ENCODE results near the gene AHCTF1.

The AHCTF1 gene, protein sequence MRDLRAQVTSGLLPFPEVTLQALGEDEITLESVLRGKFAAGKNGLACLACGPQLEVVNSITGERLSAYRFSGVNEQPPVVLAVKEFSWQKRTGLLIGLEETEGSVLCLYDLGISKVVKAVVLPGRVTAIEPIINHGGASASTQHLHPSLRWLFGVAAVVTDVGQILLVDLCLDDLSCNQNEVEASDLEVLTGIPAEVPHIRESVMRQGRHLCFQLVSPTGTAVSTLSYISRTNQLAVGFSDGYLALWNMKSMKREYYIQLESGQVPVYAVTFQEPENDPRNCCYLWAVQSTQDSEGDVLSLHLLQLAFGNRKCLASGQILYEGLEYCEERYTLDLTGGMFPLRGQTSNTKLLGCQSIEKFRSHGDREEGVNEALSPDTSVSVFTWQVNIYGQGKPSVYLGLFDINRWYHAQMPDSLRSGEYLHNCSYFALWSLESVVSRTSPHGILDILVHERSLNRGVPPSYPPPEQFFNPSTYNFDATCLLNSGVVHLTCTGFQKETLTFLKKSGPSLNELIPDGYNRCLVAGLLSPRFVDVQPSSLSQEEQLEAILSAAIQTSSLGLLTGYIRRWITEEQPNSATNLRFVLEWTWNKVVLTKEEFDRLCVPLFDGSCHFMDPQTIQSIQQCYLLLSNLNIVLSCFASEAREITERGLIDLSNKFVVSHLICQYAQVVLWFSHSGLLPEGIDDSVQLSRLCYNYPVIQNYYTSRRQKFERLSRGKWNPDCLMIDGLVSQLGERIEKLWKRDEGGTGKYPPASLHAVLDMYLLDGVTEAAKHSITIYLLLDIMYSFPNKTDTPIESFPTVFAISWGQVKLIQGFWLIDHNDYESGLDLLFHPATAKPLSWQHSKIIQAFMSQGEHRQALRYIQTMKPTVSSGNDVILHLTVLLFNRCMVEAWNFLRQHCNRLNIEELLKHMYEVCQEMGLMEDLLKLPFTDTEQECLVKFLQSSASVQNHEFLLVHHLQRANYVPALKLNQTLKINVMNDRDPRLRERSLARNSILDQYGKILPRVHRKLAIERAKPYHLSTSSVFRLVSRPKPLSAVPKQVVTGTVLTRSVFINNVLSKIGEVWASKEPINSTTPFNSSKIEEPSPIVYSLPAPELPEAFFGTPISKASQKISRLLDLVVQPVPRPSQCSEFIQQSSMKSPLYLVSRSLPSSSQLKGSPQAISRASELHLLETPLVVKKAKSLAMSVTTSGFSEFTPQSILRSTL (N-terminal part only)

DNA sequence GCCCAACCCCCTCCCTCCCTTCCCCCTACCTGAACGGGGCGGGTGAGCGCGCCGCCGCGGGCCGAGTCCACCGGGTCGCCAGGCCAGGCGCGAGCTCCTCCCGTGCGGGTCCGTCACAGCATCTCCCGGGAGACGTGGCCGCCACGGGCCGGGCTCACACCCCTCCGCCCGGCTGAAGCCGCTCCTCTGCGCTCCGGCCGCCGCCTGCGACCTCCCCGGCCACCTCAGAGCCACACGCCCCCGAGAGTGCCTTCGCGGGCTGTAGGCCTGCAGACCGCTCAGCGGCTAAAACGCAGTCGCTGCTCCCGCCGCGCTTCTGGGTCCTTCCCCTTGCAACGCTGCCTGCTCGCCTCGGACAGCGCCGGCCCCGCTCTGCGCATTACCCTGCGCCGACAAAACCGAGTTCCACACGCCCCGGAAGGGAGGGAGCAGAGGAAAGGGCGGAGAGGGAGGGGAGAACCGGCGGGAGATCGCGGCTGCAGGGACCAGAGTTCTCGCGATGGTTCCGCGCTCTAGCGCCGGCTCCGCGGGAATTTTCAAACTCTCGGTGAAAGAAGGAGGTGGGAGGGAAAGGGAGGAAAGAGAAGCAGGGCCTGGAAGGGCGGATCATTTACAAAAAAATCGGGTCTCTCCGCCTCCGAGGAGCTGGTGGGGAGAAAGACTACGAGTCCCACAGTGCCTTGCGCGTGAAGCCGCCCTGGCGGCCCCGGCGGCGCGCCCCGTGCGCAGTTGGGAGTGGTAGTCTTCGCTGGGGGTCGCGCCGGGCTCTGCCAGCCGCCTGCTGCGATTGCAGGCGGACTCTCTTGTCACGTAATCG, at the start of gene AHCTF1:
TSS of gene AHCTF1 (minus strand) at position 400 of the 817 bp plus-strand sequence. CDS start 13,578 bp downstream, outside the sequence.
- DNase-seq = peak; percentile 97

DNA sequence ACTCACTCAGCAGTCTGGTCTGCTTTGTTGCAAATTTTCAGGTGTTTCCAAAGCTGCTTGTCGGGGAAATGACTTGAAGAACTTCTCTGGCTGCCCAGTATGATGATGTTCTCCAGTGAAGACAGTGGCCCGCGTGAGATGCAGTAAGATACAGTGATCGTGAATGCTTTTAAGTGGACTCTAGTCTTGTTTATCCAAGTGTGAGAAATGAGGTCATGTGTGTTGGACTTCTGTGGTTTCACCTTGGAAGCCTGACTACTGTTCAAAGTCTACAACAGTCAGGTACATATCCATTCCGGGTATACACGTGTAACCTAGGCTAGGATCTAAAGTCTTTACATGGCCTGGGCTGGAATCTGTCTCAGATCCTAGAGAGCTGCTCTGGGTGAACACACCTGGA, 47.0 kb upstream of the AHCTF1 start:
- DNase-seq = no peak

DNA sequence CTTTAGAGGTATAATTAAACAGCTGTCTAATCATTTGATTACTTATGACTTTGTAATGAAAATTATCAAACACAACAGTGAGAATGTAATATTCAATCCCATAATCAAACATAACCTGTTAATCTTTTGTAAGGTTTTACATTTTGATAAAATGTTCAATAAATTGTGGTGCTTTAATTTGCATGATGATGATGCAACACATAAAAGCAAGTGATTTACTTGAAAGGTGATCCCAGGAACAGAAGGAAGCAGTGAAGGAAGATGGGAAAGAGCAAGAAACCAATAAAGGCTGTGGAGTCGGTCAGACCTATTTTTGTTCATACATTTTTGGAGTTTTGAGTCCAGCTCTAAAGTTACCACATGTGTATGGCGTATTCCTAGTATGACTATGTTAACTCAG, 46.5 kb upstream of the AHCTF1 start:
- DNase-seq = no peak

DNA sequence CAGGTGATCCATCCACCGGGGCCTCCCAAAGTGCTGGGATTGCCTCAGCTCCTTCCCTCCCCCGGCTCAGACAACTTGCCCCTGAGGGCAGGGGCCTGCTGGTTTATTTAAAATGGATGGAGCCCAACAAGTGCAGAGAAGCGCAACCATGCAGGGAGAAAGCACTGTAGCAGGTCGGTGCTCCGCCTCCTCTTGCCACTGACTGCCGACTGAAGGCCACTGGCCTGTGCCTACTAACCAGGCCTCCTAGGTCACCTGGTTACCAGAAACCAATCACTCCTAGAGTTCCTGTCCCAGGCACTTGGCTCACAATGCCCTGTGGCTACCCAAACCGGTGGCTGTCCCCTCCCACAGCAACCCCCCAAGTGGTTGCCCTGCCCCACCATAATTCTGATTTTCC, 40.2 kb upstream of the AHCTF1 start:
- DNase-seq = no peak

DNA sequence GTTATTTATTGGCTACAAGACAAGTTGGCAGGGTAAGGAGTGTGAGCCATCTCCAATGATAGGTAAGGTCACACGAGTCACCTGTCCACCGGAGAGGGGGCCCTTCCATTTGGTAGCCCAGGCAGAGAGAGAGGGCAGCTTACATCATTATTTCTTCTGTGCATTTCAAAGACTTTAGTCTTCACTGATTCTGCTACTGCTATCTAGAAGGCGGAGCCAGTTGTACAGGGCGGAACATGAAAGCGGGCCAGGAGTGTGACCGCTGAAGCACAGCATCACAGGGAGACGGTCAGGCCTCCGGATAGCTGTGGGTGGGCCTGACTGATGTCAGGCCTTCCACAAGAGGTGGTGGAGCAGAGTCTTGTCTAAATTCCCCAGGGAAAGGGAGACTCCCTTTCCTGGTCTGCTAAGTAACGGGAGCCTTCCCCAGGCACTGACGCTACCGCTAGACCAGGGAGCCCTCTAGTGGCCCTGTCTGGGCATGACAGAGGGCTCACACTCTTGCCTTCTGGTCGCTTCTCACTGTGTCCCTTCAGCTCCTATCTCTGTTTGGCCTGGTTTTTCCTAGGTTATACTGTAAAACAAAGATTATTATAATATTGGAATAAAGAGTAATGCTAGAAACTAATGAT, 39.5 kb upstream of the AHCTF1 start:
- peak; percentile 47 for DNase-seq

DNA sequence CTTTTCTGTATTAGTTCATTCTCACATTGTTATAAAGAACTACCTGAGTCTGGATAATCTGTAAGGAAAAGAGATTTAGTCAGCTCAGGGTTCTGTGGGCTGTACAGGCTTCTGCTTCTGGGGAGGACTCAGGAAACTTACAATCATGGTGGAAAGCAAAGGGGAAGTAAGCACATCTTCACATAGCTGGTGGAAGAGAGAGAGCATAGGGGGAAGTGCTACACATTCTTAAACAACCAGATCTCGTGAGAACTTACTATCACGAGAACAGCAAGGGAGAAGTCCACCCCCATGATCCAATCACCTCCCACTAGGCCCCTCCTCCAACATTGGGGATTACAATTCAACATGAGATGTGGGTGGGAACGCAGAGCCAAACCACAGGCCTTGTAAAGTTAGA, 37.9 kb upstream of the AHCTF1 start:
- no peak for DNase-seq

DNA sequence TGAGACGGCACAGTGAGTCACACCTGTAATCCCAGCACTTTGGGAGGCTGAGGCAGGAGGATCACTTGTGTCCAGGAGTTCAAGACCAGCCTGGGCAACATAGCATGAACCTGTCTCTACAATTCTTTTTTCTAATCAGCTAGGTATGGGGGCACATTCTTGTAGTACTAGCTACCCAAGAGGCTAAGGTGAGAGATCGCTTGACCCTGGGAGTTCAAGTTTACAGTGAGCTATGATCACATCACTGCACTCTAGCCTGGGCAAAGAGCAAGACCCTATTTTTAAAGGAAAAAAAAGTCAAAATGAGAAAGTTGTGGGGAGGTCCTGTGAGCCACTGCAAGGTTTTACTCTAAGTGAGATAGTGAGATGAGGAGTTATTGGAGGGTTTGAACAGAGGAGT, 34.8 kb upstream of the AHCTF1 start:
- no peak for DNase-seq

DNA sequence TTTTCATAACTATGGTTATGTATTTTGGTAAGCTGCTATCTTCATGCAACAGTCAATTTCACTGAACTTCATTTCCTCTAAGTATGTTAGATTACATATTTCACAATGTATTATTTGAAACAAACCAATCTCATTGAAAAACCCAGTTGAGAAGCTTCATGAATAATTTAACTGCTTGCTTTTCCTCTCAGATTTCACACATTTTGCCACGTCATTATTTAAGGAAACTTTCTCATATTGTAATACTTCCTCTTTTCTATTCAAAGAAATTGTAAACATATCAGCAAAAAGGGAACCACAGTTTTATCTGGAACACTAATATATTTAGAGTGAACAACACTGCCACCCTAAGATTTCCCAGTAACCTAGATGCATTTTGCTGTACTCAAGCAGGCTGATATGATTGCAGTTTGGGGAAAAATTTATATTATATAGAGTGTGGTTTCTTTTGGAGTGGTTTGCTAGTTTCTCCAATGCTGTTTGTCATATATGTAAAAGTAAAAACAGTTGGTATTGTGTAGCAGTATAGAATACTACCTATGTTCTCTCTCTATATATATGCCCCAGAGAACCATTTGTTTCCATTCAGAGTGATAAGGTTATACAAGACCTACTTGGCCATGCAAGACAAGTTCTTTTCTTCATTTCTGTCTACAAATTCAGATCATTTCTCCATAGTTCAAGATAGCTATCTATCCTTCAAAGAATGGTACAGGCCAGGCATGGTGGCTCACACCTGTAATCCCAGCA, 28.4 kb upstream of the AHCTF1 start:
- DNase-seq = peak; percentile 20

DNA sequence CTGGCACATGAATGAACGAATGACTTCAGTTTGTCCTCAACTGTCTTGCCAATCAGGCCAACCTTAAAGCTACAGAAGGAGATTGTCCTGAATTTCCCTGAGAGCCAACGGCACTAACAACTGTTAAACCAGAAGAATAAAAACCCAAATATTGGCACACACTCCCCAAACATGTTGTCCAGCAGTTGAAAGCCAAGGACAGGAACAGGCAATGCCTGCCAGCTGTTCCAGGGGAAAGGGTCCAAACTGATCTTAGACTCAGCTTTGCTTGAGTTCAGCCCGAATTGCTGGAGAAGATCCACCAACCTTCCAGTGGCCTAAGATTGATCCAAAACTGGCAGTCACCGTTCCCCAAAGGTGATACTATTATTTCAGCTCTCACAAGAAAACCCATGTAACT, 22.4 kb upstream of the AHCTF1 start:
- no peak for DNase-seq

DNA sequence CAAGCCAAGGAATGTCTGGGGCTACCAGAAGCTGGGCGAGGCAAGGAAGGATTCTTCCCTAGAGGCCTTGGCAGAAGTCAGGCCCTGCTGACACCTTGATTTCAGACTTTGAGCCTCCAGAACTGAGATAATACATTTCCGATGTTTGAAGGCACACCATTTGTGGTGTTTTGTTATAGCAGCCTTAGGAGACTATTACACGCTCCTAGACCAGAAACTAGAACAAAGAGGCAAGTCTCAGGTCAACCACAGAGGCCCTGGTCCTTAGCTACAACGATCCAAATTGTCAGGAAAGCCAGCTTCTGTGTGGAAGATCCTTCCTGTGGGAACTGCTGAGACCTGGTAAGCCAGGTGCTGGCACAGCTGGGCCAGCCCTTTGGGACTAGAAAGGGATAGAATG, 19.7 kb upstream of the AHCTF1 start:
- no peak for DNase-seq

DNA sequence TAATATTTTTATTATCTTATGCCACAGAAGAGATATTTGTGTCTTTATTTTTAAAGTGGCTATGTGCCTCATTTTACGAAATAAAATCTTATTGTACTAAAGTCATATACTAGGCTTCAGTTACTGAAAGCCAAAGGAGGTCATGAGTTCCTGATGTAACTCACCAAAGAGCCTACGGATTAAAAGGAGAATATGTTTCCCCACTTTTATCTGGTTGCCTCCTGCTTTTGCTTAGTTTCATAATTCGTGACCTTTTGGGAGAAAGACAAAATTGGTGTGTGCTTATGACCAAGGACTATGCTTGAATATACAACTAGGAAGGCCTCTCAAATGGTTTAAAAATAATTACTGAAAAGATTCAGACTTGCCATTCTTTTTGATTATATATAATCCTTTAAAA, 18.2 kb upstream of the AHCTF1 start:
- no peak for DNase-seq

DNA sequence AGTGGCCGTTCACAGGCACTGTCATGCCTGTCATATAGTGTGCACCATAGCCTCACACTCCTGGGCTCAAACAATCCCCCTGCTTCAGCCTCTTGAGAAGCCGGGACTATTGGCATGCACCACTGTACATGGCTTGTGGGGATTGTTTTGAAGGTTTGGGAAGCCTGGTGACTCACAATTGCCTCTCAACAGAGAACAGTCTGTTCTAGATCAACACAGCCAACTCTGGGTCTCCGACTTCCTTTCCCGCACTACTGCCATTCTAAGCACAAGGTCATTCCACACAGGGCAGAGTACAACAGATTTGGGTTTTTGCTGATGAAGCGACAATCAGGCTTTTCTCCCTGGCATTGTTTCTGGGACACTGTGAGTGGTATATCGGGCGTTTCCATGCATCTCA, 15.5 kb upstream of the AHCTF1 start:
- no peak for DNase-seq

DNA sequence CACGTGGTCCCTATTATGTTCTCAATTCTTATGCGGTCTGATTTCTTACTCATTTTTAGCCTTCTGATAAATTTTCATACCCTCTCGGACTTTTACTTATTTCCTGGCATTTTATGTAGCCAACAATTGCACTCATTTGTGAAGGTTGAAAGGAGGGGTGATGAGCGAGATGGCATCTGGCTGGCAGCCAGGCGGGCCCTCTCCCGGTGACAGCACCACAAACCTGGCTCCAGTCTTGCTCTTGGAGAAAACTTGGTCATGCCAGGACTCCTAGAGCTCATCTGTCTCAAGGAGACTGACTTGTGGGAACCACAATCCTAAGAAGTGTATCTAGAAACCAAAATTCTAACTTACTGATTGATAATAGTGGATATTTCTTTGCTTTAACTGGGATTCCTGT, 14.6 kb upstream of the AHCTF1 start:
- DNase-seq = no peak

DNA sequence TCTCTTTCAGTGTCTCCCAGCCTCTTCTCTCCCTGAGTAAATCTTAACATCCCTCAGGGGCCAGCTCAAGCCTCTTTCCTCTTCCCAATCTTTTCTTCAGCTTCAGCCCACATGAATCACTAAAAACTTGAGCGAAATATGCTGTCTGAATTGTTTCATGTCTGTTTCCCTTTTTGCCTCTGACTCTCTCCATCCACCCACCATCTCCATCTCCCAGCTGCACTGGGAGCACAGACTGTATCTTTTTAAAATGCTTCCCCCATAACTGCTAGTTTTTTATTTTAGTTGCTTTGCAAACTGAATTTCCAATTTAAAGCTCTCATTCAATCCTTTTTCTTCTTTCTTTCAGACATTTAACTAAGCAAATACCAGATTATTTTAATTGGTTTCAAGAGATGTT, 3.0 kb upstream of the AHCTF1 start:
- DNase-seq = no peak

DNA sequence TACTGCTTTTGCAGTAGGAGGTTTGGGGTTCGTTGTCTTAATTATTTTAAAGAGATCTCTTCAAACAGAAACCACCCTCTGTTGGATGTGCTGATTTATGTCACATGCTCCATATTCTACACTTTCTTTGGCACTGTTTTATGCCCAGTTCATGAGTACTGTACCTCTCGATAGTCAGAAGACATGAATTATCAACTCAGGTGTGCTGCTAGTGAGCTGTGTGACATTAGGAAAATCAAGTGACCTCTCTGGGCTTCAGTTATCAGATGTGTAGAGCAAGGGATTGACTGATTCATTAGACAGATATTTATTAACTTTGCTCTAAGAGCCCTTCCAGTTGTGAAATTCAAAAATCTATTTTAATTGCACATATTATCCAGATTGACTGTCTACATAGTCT, 2.1 kb upstream of the AHCTF1 start:
- DNase-seq = no peak

DNA sequence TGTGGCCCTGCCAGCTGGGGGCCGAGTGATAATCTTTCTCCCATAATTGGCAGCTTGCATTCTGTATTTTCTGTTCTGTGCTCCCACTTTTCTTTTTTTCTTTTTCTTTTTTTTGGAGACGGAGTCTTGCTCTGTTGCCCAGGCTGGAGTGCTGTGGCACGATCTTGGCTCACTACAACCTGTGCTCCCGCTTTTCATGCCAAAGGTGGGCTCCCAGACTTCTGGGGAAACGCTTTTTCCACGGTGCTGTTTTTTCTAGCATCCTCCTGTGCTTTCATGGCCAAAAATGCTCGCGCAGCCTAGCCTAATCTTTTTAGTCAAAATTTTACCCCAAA, 585 bp upstream of the AHCTF1 start:
- no peak for DNase-seq

DNA sequence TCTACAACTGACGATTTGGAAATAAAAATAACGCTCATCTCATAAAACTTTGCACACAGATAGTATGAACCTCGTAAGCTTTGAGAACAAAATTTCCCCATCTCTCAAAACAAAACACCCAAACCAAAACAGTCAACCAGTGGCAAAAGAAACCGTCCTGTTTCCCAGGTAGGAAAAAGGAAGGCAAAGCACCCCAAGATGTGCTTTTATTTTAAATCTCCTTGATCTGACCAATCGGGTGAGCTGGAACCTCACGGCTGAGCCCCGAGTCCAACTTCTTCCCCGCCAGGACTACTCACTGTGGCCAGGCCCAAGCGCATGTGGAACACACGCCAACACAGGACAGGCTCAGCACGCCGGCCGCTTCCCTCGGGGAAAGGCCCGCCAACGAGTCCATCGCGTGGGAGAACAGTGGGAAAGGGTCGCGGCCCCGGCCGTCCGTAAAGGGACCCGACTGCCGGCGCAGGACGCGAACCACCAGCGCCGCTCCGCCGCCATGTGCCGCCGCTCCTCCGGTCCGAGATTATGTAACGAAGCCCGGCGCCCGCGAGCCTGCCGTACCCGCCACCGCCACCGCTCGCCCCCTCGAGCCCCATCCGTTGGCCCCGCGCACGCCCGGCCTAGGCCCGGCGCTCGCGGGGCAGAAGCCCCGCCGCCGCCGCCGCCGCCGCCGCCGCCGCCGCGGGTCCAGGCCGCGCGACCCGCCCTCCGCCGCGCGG, 759 bp downstream of the AHCTF1 start:
- peak; percentile 38 for DNase-seq

DNA sequence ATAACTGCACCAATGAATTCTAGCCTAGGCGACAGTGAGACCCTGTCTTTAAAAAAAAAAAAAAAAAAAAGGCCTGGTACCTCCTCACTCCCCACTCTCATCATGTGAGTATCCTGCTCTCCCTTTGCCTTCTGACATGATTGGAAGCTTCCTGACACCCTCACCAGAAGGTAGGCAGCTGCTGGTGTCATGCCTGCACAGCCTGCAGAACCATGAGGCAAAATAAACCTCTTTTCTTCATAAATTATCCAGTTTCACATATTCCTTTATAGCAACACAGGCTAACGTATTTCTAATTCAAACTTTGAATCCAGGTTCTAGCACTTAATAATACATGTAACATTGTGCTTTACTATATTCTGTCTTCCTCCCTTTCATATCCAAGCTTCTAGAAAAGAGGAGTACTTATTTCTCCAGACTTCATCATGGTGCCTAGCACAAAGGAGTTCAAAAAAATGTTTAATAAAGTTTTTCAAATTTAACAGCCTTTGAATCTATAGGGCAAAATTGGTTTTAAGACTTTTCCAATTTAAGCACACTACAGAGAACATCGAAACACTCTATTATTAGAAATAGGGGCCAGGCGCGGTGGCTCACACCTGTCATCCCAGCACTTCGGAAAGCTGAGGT, 5.6 kb downstream of the AHCTF1 start:
- DNase-seq = no peak

DNA sequence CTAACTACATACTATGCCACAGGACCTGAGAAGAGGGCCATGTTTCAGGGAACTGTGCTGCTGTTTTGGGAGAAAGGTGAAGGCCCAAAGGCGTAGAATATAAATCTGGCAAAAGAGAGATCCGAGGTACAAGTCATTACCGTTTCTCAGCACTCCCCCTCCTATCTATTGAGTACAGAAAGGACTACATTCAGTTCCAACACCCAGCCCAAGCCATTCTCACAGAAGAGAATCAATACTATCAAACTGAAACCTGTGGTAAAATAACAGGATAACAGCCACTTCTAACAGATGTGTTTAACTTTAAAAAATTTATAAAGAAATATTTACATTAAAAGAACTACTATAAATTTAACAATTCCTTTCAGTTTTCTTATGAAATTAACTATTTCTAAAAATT, 7.8 kb downstream of the AHCTF1 start:
- DNase-seq = no peak

DNA sequence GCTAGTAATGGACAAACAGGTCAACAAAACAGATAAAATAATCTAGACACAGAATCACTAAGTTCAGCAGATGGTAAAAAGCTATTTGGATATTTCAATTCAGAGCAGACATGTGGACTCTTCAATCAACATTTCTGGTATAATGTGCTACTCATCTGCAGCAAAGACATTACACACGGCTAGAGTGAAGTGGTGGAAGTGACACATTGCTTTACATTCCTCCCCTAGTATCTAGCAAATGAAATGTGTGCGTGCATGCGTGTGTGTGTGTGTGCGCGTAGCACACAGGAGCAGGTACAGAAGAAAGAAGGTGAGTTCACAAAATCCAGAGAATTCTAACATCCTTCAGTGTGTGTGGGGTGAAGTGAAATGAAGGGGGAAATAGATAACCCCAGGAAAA, 8.3 kb downstream of the AHCTF1 start:
- DNase-seq = no peak
